ENCODE data around the gene LRP11.

Gene LRP11

DNA sequence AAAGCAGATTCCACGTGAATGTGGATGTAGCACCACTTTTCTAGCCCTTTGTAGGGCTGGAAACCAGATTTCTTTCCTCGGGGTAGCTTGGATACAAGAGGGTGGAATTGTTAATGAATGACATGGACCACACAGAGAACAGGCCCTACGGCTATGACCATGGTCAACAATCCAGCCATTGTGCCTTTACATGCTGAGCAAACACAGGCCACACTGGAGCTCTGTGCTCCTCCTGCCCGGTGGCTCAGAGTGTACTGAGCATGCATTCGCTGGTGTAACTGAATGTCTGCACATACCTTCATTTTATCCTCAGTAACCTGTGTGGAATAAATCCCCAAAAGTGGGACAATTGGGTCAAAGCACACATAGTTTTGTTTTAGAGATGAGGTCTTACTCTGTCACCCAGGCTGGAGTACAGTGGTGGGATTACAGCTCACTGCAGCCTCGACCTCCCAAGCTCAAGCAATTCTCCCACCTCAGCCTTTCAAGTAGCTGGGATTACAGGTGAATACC, 32.8 kb downstream of the LRP11 start:
- Mint-ChIP-seq H3K9me3 (no peaks in the 10 kb centered on the region), H3K27ac (no peak overlapping the region), H3K27me3 (no peaks in the 10 kb centered on the region), H3K4me1 (ENCODE audit: low read depth) (no peaks in the 10 kb centered on the region), H3K36me3 (ENCODE audit: low read depth) (no peaks in the 10 kb centered on the region), H3K4me3 (no peak overlapping the region)

DNA sequence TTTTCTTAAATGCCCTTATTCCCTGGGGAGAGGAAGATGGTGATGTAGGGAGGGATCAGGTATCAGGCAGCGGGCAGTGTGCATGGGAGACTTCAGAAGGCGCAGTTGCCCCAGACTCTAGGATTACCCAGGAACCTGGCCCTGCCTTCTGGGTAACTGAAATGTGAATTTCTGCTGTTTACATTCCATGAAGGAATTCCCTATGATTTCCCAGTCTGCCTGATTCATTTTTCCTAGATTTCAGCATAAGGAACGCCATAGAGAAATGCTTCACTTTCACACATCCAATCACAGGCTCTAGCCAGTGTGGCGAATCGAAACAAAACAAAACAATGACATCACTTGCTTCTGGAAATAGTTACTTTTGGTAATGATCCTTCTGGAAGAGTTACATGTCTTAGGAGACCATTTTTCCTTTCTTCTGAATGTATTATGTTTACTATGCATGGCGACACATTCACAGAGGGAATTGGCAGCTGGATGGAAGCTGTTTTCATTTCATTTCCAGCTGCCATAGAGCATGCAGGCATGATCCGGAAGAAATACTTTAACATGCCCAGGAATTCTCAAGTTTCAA, 33.3 kb downstream of the LRP11 start:
- Mint-ChIP-seq H3K27me3 (no peaks in the 10 kb centered on the region), H3K4me3 (no peak overlapping the region), H3K4me1 (ENCODE audit: low read depth) (no peaks in the 10 kb centered on the region), H3K27ac (no peak overlapping the region), H3K9me3 (no peaks in the 10 kb centered on the region), H3K36me3 (ENCODE audit: low read depth) (no peaks in the 10 kb centered on the region)

DNA sequence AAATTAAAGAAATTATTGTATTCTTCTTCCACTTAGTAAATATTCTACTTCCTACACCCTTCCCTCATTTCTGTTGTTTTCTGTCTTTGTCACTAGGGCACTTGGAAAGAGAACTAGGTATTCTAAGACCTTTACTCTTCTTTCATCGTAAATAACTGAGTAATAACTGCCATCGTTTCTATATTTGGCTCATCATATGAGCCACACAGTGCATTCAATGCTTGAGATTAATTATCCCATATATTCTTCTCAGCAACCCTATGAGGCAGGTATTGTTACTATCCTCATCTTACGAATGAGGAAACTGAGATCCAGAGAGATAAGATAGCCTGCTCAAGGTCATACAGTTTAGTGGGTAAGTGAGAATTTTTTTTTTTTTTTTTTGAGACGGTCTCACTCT, 38.9 kb downstream of the LRP11 start:
- Mint-ChIP-seq H3K4me1 (ENCODE audit: low read depth) (no peaks in the 10 kb centered on the region), H3K27me3 (no peaks in the 10 kb centered on the region), H3K36me3 (ENCODE audit: low read depth) (no peaks in the 10 kb centered on the region), H3K4me3 (no peak overlapping the region), H3K9me3 (no peaks in the 10 kb centered on the region), H3K27ac (no peak overlapping the region)

DNA sequence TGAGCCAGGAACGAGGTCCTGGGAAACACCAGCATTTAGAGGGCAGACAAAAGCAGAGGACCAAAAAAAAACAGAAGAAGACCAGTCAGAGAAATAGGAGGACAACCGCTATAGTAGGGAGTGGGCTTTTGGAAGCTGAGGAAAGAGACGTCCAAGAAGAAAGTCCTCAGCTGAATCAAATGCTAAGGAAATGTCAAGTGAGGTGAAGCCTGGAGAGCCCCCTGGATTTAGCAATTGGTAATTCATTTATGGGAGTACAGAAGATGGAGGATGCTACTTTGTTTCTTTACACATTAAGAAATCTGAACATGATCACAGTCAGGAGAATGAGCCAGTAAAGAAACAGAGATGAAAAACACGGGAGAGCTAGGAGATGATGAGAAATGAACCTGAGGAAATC, 41.1 kb downstream of the LRP11 start:
- H3K27ac Mint-ChIP-seq = no peak overlapping the region
- no peak overlapping the region for H3K4me3 Mint-ChIP-seq
- H3K27me3 Mint-ChIP-seq = no peaks in the 10 kb centered on the region
- H3K4me1 Mint-ChIP-seq (ENCODE audit: low read depth) = no peaks in the 10 kb centered on the region
- H3K9me3 Mint-ChIP-seq = no peaks in the 10 kb centered on the region
- H3K36me3 Mint-ChIP-seq (ENCODE audit: low read depth) = no peaks in the 10 kb centered on the region

DNA sequence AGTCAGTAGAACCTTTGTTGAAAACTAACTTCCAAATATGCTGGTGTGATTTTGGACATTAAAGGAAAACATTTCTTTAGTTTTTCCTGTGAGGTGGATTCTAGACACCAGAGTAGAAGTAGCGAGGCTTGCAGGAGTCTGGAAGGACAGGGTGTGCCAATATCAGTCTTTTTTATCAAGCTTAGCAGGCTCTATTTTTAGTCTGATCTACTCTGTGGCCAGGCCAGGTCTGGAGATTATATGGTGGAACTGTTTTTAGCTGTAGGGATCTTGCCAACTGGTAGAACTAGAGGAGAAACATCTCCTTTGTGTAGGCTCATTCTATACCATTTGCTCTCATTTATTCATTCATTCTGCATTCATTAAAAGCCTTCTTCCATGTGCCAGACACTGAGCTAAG, 42.7 kb downstream of the LRP11 start:
- Mint-ChIP-seq H3K36me3 (ENCODE audit: low read depth) (no peaks in the 10 kb centered on the region), H3K4me3 (no peak overlapping the region), H3K4me1 (ENCODE audit: low read depth) (no peaks in the 10 kb centered on the region), H3K27ac (no peak overlapping the region), H3K9me3 (no peaks in the 10 kb centered on the region), H3K27me3 (no peaks in the 10 kb centered on the region)

DNA sequence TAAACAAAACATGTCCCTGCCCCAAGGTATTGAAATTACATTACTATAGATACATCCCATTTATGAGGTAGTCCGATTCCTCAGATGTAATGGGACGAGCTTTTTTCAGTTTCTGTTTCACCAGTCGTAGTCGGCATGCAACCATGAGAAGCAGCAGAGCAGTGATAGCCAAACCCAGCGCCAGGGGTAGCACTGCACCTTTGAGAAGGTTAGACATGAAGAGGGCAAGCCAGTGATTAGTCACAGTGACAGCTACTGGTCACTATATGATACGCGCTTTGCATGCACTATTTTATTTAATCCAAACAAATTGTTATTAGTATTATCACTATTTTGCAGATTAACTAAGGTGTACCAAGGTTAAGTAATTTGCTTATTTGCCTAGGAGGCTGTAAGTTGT, 43.7 kb downstream of the LRP11 start:
- no peaks in the 10 kb centered on the region for H3K9me3 Mint-ChIP-seq
- H3K27ac Mint-ChIP-seq = no peak overlapping the region
- H3K4me1 Mint-ChIP-seq (ENCODE audit: low read depth) = no peaks in the 10 kb centered on the region
- H3K4me3 Mint-ChIP-seq = no peak overlapping the region
- H3K36me3 Mint-ChIP-seq (ENCODE audit: low read depth) = no peaks in the 10 kb centered on the region
- no peaks in the 10 kb centered on the region for H3K27me3 Mint-ChIP-seq

DNA sequence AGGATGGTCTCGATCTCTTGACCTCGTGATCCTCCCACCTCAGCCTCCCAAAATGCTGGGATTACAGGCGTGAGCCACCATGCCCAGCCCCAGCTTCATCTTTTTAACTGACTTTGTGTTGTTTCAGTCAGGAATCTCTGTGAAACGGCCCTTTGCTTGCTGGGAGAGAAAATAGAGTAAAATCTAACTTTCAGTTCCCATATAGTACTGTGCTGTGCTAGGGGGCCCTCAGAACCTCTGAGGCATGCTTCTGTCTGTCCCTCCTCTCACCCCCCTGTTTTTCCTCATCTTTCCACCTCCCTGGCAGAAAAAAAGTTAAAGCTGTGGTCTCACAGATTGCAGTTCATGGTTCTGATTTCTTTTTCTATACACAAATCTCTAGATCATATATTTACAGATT, 48.4 kb downstream of the LRP11 start:
- Mint-ChIP-seq H3K36me3 (ENCODE audit: low read depth) (peaks cover 17% of the 10 kb centered on the region), H3K27ac (no peak overlapping the region), H3K4me1 (ENCODE audit: low read depth) (no peaks in the 10 kb centered on the region), H3K27me3 (no peaks in the 10 kb centered on the region), H3K9me3 (no peaks in the 10 kb centered on the region), H3K4me3 (no peak overlapping the region)

DNA sequence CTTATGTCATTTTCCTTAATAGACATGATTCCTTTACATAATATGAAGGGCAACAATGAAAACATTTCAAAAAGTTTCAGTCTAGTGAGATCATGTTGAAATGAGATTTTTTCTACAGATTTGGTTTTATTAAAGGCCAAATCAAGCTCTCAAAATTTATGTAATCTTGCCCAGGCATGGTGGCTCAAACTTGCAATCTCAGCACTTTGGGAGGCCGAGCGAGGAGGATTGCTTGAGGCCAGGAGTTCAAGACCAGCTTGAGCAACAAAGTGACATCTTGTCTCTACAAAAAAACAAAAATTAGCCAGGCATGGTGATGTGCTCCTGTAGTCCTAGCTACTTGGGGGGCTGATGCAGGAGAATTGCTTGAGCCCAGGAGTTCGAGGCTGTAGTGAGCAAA, 50.8 kb downstream of the LRP11 start:
- H3K27ac Mint-ChIP-seq = no peak overlapping the region
- no peaks in the 10 kb centered on the region for H3K27me3 Mint-ChIP-seq
- no peak overlapping the region for H3K4me3 Mint-ChIP-seq
- H3K4me1 Mint-ChIP-seq (ENCODE audit: low read depth) = no peaks in the 10 kb centered on the region
- H3K9me3 Mint-ChIP-seq = no peaks in the 10 kb centered on the region
- H3K36me3 Mint-ChIP-seq (ENCODE audit: low read depth) = peaks cover 25% of the 10 kb centered on the region

DNA sequence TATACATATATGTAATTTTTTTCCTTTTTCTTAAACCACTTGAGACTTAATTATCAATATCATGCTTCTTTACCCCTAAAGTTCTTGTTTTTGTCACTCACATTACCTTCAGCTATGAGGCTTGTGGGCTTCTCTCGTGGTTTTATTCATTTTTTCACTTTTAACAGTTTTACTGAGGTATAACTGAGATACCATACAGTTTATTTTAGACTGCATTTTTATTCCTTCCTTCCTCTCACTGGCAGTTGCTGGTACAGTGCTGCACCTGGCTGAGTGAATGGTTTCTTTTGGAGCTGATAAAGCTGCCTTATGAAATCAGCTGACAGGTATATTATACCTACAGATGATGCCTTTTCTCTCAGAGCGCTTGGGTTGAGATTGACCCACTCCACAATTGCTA, 54.4 kb downstream of the LRP11 start:
- Mint-ChIP-seq H3K27ac (peak overlapping the region; percentile 12), H3K36me3 (ENCODE audit: low read depth) (peaks cover 29% of the 10 kb centered on the region), H3K4me3 (no peak overlapping the region), H3K4me1 (ENCODE audit: low read depth) (peaks cover 6% of the 10 kb centered on the region), H3K9me3 (no peaks in the 10 kb centered on the region), H3K27me3 (no peaks in the 10 kb centered on the region)

DNA sequence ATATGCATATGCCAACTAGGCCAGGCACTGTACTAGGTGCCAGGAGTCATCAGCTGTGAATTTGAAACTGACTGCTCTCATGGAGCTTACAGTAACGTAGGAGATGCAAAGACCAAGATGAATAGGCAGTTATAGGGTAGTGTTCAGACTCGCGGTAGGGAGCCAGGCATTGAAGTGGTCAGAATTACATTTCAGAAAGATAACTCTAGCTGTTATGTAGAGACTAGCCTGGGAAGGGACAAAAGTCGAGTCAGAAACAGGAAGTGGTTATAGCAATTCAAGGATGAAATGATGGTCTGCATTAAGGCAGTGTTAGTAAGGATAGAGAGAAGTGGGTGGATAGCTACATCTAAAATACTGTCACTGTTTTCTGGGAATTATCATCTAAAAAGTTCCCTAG, 58.0 kb downstream of the LRP11 start:
- H3K36me3 Mint-ChIP-seq (ENCODE audit: low read depth) = peaks cover 32% of the 10 kb centered on the region
- H3K27me3 Mint-ChIP-seq = no peaks in the 10 kb centered on the region
- no peak overlapping the region for H3K4me3 Mint-ChIP-seq
- peaks cover 6% of the 10 kb centered on the region for H3K4me1 Mint-ChIP-seq (ENCODE audit: low read depth)
- no peaks in the 10 kb centered on the region for H3K9me3 Mint-ChIP-seq
- peak overlapping the region; percentile 54 for H3K27ac Mint-ChIP-seq

DNA sequence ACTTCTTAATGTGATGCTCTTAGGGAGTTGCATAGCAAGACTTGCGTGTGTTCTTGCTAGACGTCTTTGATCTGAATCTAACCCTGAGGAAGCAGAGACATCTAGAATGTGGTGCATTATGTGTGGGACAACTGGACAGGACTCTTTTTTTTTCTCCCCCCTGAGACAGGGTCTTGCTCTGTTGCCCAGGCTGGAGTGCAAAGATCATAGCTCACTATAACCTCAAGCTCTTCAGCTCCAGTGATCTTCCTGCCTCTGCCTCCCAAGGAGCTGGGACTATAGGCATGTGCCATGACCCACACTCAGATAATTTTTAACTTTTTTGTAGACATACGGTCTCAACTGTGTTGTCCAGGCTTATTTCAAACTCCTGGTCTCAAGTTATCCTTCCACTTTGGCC, 80.6 kb downstream of the LRP11 start:
- H3K36me3 Mint-ChIP-seq (ENCODE audit: low read depth) = peaks cover 34% of the 10 kb centered on the region

DNA sequence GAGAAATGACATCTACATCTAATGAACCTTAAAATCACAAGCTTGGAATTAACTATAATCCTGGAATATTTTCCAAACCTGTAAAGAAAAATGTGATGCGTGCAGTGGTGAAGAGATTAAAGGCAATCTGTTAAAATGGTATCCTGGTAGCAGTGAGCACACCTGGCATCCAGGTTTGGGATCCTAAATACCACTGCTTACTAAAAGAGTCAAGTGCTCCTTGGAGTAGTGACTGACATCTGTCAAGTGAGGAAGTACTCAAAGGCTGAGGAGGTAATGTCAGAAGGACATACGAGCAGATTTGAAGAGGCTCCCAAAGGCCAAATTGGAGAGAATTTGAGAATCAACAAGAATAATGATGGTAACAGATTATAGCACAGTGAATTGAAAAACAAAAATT, 81.8 kb downstream of the LRP11 start:
- Mint-ChIP-seq H3K36me3 (ENCODE audit: low read depth) (peaks cover 28% of the 10 kb centered on the region), H3K27ac (no peak overlapping the region), H3K4me3 (no peak overlapping the region), H3K9me3 (no peaks in the 10 kb centered on the region), H3K27me3 (no peaks in the 10 kb centered on the region), H3K4me1 (ENCODE audit: low read depth) (no peaks in the 10 kb centered on the region)

More for the DNA sequence above, 80.6 kb downstream of the LRP11 start:
- Mint-ChIP-seq H3K27me3 (no peaks in the 10 kb centered on the region), H3K27ac (no peak overlapping the region), H3K9me3 (no peaks in the 10 kb centered on the region), H3K4me1 (ENCODE audit: low read depth) (no peaks in the 10 kb centered on the region), H3K4me3 (no peak overlapping the region)

DNA sequence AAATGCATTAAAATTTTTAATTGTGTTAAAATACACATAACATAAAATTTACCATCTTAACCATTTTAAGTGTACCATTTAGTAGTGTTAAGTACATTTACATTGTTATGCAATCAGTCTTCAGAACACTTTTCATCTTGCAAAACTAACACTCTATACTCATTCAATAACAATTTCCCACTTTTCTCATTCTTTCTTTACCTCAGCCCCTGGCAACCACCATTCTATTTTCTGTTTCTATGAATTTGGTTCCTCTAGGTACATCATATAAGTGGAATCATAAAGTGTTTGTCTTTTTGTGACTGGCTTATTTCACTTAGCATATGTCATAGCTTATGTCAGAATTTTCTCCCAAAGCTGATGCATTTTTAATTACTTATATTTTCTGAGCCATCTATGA, 82.4 kb downstream of the LRP11 start:
- Mint-ChIP-seq H3K27me3 (no peaks in the 10 kb centered on the region), H3K27ac (no peak overlapping the region), H3K9me3 (no peaks in the 10 kb centered on the region), H3K36me3 (ENCODE audit: low read depth) (peaks cover 34% of the 10 kb centered on the region), H3K4me1 (ENCODE audit: low read depth) (no peaks in the 10 kb centered on the region), H3K4me3 (no peak overlapping the region)

DNA sequence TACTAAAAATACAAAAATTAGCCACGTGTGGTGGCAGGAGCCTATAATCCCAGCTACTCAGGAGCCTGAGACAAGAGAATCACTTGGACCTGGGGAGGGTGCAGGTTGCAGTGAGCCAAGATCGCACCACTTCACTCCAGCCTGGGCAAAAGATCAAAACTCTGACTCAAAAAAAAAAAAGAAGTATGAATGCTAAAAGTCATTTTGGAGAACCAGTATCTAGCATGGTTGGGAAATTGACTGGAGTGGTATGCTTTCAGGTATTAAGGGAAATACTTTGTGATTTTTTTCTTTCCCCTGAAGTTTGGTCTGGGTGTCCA, 84.6 kb downstream of the LRP11 start:
- H3K36me3 Mint-ChIP-seq (ENCODE audit: low read depth) = peaks cover 43% of the 10 kb centered on the region

DNA sequence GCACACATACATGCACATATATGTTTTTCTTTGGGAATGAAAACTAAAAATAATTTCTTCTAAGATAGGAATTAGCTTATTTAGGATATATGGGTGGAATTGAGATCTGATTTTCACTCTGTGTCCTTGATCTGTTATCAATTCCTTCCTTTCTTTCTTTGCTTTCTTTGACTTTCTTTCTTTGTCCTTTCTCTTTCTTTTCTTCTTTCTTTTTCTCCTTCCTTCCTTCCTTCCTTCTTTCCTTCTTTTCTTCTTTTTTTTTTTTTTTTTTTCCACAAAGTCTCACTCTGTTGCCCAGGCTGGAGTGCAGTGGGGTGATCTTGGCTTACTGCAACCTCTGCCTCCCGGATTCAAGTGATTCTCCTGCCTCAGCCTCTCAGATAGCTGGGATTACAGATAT, 86.5 kb downstream of the LRP11 start:
- Mint-ChIP-seq H3K9me3 (no peaks in the 10 kb centered on the region), H3K4me3 (no peak overlapping the region), H3K27ac (no peak overlapping the region), H3K36me3 (ENCODE audit: low read depth) (peaks cover 37% of the 10 kb centered on the region), H3K4me1 (ENCODE audit: low read depth) (no peaks in the 10 kb centered on the region), H3K27me3 (no peaks in the 10 kb centered on the region)

More for the DNA sequence above, 84.6 kb downstream of the LRP11 start:
- no peaks in the 10 kb centered on the region for H3K27me3 Mint-ChIP-seq
- H3K9me3 Mint-ChIP-seq = no peaks in the 10 kb centered on the region
- no peak overlapping the region for H3K4me3 Mint-ChIP-seq
- H3K27ac Mint-ChIP-seq = no peak overlapping the region
- no peaks in the 10 kb centered on the region for H3K4me1 Mint-ChIP-seq (ENCODE audit: low read depth)

DNA sequence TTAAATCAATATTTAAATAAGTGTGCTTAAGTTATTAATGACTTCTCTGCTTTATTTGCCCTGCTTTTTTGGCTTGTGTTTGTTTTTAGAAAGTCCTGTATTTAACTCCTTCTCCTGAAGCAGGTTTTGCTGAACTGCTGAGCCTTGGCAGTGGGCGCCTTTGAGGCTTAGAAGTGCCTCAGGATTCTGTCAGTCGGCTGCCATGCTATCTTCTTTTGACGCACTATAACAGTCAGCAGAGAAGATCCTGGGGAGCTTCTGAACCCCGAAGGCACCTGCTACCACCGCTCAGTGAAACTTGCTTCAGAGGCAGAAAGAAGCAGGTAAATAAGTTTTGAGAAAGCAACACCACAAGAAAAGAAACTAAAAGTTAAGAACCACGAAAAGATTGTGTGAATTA, 92.2 kb downstream of the LRP11 start:
- Mint-ChIP-seq H3K9me3 (no peaks in the 10 kb centered on the region), H3K4me3 (no peak overlapping the region), H3K36me3 (ENCODE audit: low read depth) (peaks cover 45% of the 10 kb centered on the region), H3K27ac (no peak overlapping the region), H3K4me1 (ENCODE audit: low read depth) (peaks cover 4% of the 10 kb centered on the region), H3K27me3 (no peaks in the 10 kb centered on the region)
